AG10803 (cell line): ENCODE results near the gene OCIAD2.
A peak's percentile ranks its signal among the peaks of the same experiment; 100 is the strongest.
"Not testable (repeated sequence)": the region's sequence is repeated elsewhere in the genome, so short reads cannot be mapped to it uniquely, and the experiment has no call there.

Experiments
- DNase-seq: peaks from one replicate; pipeline ENCODE4 v3.0.0; 2010; ENCODE audit warnings: low read depth
- H3K4me3 ChIP-seq: 2 replicates; pipeline ENCODE4 v1.5.1; 2011; ENCODE audit warnings: mild to moderate bottlenecking, low read length, control low read depth
- CTCF ChIP-seq: conservative IDR thresholded peaks from 2 replicates; pipeline ENCODE4 v1.5.1; 2011; ENCODE audit warnings: mild to moderate bottlenecking, low read length, control low read depth, inconsistent platforms

The OCIAD2 gene

GRCh38 chr4:48924416-48924815, 17.8 kb upstream of the OCIAD2 start:
- no peak for TF ChIP-seq CTCF
- no peak overlapping the region for H3K4me3 ChIP-seq
- no peak for DNase-seq

- not testable (repeated sequence) for H3K4me3 ChIP-seq, DNase-seq
These were observed 16.5 kb upstream of the OCIAD2 start for GRCh38 chr4:48923065-48923464.

- no peak for DNase-seq
- H3K4me3 ChIP-seq = no peak overlapping the region
- no peak for TF ChIP-seq CTCF
These were observed 7.7 kb upstream of the OCIAD2 start for GRCh38 chr4:48914311-48914710.

GRCh38 chr4:48913346-48913745, 6.8 kb upstream of the OCIAD2 start:
- no peak overlapping the region for H3K4me3 ChIP-seq
- peak; percentile 70 for DNase-seq
- TF ChIP-seq CTCF = no peak

GRCh38 chr4:48912349-48912748, 5.8 kb upstream of the OCIAD2 start:
- no peak for DNase-seq
- TF ChIP-seq CTCF = no peak
- H3K4me3 ChIP-seq = no peak overlapping the region

GRCh38 chr4:48910511-48910910, 3.9 kb upstream of the OCIAD2 start:
- no peak overlapping the region for H3K4me3 ChIP-seq
- DNase-seq = peak; percentile 16
- no peak for TF ChIP-seq CTCF

GRCh38 chr4:48909697-48910096, 3.1 kb upstream of the OCIAD2 start:
- DNase-seq = peak; percentile 93
- no peak for TF ChIP-seq CTCF
- H3K4me3 ChIP-seq = no peak overlapping the region

GRCh38 chr4:48908687-48909086, 2.1 kb upstream of the OCIAD2 start:
- H3K4me3 ChIP-seq = no peak overlapping the region
- no peak for DNase-seq
- no peak for TF ChIP-seq CTCF
